HFFc6 (cell line): ENCODE results near the gene PWWP2A. TPM values are rescaled to one million over a fixed set of nuclear protein-coding genes. Genes with fewer than 3 reads are reported as not detected.
"Not testable (repeated sequence)": the region's sequence is repeated elsewhere in the genome, so short reads cannot be mapped to it uniquely, and the experiment has no call there.

Experiments used
- DNase-seq: peaks from one replicate; pipeline ENCODE4 v3.0.0-alpha.2; 2018
- H3K27ac Mint-ChIP-seq: 2 replicates; pipeline ENCODE4 v1.8.0; 2020; ENCODE audit warnings: mild to moderate bottlenecking, mixed read lengths
- H3K27me3 Mint-ChIP-seq: 2 replicates; pipeline ENCODE4 v1.8.0; 2021; ENCODE audit warnings: mild to moderate bottlenecking, moderate library complexity, mixed read lengths; ENCODE audit not compliant: insufficient read depth
- H3K36me3 Mint-ChIP-seq: 2 replicates; pipeline ENCODE4 v1.8.0; 2021; ENCODE audit warnings: low read depth, mixed read lengths
- H3K4me1 Mint-ChIP-seq: 2 replicates; pipeline ENCODE4 v1.8.0; 2020; ENCODE audit warnings: low read depth, mixed read lengths
- H3K4me3 Mint-ChIP-seq: 2 replicates; pipeline ENCODE4 v1.8.0; 2020; ENCODE audit warnings: mild to moderate bottlenecking, moderate library complexity, mixed read lengths
- H3K9me3 Mint-ChIP-seq: 2 replicates; pipeline ENCODE4 v1.8.0; 2020; ENCODE audit warnings: mild to moderate bottlenecking, mixed read lengths
- total RNA-seq, 6 experiments: library from RNA; stranded (reverse); fragmentation: NEBNext Ultra II Directional; extraction: Animal tissue kit (Norgen Biotek cat#: 25700); gene quantifications; 2 replicates in 1 of 6; 3 replicates in 5 of 6; pipeline ENCODE4 v1.2.3, GENCODE V29; 2021
- TF ChIP-seq, protein P1 (sequence below): fragments of 200-600 bp; sonication (generic); IDR thresholded peaks from 2 replicates; pipeline ENCODE4 v1.5.0; 2021; ENCODE audit warnings: antibody characterized with exemption, mild to moderate bottlenecking

Gene PWWP2A
- total RNA-seq, 6 experiments from 2014 or later = 11.3 to 12.7 (median 12.3) TPM

DNA sequence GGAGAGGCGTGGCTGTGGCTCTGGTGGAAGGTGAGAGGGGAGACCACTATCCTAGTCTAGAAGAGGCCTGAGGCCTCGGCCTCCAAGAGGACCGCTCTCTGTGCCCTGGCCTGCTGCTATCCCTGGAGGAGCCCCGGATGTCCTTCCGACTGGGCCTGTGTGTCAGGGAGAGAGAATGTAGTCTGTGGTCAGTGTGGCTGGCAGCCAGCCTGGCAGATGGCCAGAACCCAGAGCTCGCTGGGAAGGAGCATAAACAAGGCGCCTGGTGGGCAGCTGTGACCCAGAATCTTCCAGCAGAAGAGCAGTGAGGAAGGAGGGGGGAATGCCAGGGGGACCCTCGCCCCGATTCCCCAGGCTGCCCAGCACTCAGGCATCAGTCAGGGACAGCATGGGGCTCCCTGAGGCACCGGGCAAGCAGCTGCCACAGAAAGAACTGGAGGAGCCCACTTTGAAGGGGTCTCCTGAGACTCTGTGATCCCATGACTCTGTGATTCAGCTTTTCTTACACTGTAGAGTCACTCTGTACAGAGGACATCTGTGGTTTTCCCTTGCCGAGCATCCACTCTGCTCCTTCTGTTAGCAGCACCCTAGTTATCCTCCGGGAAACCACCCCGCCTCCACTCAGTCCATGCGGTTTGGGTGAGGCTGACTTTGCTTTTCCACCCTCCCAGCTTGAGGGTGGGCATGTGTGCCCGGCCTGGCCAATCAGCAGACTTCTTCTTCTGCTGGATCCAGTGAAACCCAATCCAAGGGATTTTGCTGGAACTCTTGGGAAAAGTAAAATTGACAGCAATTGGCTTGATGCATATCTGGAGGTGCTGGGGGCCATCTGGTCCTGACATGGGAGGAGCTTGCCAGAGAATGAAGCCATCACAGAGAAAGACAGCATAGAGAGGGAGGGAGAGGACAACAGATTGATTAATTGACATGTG, 46.2 kb upstream of the PWWP2A start:
- Mint-ChIP-seq H3K36me3 (no peaks in the 10 kb centered on the region), H3K27me3 (peaks cover 3% of the 10 kb centered on the region), H3K27ac (peak overlapping the region; percentile 97), H3K9me3 (no peaks in the 10 kb centered on the region), H3K4me3 (peak overlapping the region; percentile 83), H3K4me1 (peaks cover 62% of the 10 kb centered on the region)
- TF ChIP-seq, protein P1, sequence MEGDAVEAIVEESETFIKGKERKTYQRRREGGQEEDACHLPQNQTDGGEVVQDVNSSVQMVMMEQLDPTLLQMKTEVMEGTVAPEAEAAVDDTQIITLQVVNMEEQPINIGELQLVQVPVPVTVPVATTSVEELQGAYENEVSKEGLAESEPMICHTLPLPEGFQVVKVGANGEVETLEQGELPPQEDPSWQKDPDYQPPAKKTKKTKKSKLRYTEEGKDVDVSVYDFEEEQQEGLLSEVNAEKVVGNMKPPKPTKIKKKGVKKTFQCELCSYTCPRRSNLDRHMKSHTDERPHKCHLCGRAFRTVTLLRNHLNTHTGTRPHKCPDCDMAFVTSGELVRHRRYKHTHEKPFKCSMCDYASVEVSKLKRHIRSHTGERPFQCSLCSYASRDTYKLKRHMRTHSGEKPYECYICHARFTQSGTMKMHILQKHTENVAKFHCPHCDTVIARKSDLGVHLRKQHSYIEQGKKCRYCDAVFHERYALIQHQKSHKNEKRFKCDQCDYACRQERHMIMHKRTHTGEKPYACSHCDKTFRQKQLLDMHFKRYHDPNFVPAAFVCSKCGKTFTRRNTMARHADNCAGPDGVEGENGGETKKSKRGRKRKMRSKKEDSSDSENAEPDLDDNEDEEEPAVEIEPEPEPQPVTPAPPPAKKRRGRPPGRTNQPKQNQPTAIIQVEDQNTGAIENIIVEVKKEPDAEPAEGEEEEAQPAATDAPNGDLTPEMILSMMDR = no peak
- peak; percentile 99 for DNase-seq

DNA sequence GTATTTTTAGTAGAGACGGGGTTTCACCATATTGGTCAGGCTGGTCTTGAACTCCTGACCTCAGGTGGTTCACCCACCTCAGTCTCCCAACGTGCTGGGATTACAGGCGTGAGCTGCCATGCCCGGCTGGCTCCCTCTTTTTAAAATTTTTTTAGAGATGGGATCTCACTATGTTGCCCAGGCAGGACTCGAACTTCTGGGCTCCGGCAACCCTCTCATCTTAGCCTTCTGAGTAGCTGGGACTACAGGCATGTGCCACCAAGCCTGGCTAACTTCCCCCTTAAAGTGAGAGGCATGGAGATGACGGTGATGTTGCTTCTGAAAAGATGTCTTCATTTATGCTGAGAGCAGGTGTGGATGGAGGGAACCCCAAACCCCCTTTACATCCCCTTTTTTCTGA, 43.7 kb upstream of the PWWP2A start:
- Mint-ChIP-seq H3K27ac (no peak overlapping the region), H3K4me1 (peaks cover 41% of the 10 kb centered on the region), H3K36me3 (no peaks in the 10 kb centered on the region)

DNA sequence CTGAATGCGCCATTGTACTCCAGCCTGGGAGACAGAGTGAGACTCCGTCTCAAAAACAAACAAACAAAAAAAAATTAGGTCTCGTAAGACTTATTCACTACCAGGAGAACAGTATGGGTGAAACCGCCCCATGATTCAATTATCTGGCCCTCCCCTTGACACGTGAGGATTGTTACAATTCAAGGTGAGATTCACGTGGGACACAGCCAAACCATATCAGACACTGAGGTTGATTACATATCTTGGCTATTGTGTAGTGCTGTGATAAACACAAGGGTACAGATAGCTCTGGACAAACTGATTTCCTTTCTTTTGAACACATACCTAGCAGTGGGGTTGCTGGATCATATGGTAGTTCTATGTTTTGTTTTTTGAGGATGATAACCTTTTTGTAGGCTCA, 42.4 kb upstream of the PWWP2A start:
- no peak for DNase-seq
- Mint-ChIP-seq H3K4me3 (no peak overlapping the region), H3K27ac (no peak overlapping the region), H3K36me3 (no peaks in the 10 kb centered on the region), H3K27me3 (peaks cover 3% of the 10 kb centered on the region; the same call in 1 of the 2 replicates), H3K9me3 (no peaks in the 10 kb centered on the region), H3K4me1 (peaks cover 28% of the 10 kb centered on the region)
- TF ChIP-seq, protein P1 = no peak

More for the DNA sequence above, 43.7 kb upstream of the PWWP2A start:
- H3K4me3 Mint-ChIP-seq = no peak overlapping the region
- no peaks in the 10 kb centered on the region for H3K9me3 Mint-ChIP-seq
- DNase-seq = no peak
- H3K27me3 Mint-ChIP-seq = peaks cover 3% of the 10 kb centered on the region; the same call in 1 of the 2 replicates
- TF ChIP-seq, protein P1 = no peak

DNA sequence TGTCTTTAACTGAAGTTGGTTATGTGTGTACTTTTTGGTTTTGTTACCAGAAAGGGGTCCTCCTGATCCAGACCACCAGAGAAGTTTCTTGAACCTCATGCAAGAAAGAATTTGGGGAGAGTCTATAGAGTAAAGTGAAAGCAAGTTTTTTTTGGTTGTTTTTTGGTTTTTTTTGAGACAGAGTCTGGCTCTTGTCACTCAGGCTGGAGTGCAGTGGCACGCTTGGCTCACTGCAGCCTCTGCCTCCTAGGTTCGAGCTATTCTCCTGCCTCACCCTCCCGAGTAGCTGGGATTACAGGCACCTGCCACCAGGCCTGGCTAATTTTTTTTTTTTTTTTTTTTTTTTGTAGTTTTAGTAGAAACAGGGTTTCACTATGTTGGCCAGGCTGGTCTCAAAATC, 41.6 kb upstream of the PWWP2A start:
- not testable (repeated sequence) for H3K4me3 Mint-ChIP-seq, H3K36me3 Mint-ChIP-seq, H3K9me3 Mint-ChIP-seq, DNase-seq, H3K27me3 Mint-ChIP-seq, H3K27ac Mint-ChIP-seq
- peaks cover 21% of the 10 kb centered on the region for H3K4me1 Mint-ChIP-seq

DNA sequence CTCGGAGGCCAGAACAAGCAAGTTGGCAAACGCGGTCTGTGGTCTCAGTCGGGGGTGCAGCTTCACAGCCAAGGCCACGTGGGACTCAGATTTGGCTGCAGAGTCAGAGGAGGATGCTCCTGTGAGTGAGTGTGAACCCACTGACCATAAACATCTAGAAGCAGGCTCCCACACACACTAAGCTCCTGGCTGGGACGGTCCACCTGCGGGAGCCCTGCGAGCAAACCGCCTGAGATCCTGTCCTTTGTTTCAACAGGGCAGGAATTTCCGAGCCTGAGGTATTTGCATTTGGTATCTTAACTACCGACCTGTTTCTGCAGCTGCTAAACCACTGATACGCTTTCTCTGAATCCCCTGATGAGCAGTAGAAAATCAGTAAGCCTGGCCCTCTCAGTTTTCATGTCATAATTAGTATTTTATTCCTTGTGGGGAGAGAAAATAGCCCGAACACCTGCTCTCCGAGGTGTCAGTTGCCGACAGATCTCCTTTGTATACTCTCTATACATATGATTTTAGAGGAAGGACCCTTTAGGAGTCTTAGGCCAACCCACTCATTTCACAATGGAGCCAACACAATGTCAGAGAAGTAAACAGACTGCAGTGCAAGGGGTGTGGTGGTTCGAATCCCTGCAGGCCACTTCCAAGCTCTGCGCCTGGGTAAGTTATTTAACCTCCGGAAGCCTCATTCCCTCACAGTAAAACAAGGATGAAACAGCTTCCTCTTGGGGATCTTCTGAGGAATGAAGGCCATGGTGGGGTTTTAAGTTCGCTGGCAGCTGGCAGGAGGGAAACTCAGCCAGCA, 40.9 kb upstream of the PWWP2A start:
- Mint-ChIP-seq H3K27me3 (peaks cover 3% of the 10 kb centered on the region; the same call in 1 of the 2 replicates), H3K36me3 (no peaks in the 10 kb centered on the region), H3K4me3 (no peak overlapping the region; the same call in 1 of the 2 replicates), H3K4me1 (peaks cover 17% of the 10 kb centered on the region), H3K27ac (no peak overlapping the region), H3K9me3 (no peaks in the 10 kb centered on the region)
- TF ChIP-seq, protein P1 = no peak
- no peak for DNase-seq
